HEK293 (cell line): ENCODE results near the gene BTN2A1.

ENCODE experiments used
- CTCF ChIA-PET: fragments of 350-600 bp; formaldehyde crosslinking; extraction: SDS; loops from one replicate; lab custom pipeline; 2021; ENCODE audit warnings: antibody characterized with exemption; lab: Yijun Ruan, JAX
- POLR2A ChIA-PET: fragments of 300-600 bp; formaldehyde crosslinking; extraction: SDS; loops from one replicate; lab custom pipeline; 2020; ENCODE audit warnings: antibody characterized with exemption, inconsistent platforms; lab: Yijun Ruan, JAX
- H3K27ac ChIP-seq: fragments of 200-500 bp; sonication (Bioruptor generic); 2 replicates; pipeline ENCODE4 v1.5.1; 2014; ENCODE audit warnings: low read depth, low read length, control low read depth, inconsistent platforms; ENCODE audit errors: extremely low read depth
- H3K36me3 ChIP-seq, 2 experiments: fragments of 200-500 bp in 1 of 2; sonication (Bioruptor generic) in 1 of 2; 1 replicate in 1 of 2; 2 replicates in 1 of 2; pipeline ENCODE4 v1.5.1; 2014 to 2017; ENCODE audit warnings: inconsistent platforms in 2 of 2, low read length in 2 of 2; ENCODE audit not compliant: control insufficient read depth in 2 of 2, insufficient read depth in 1 of 2
- H3K4me1 ChIP-seq: fragments of 200-500 bp; sonication (Bioruptor generic); 2 replicates; pipeline ENCODE4 v1.5.1; 2014; ENCODE audit warnings: mild to moderate bottlenecking, low read length, inconsistent platforms; ENCODE audit not compliant: control insufficient read depth, insufficient read depth
- H3K4me3 ChIP-seq: 2 replicates; pipeline ENCODE4 v1.5.1; 2011; ENCODE audit warnings: low read depth, mild to moderate bottlenecking, control low read depth, low read length, moderate library complexity
- H3K9me3 ChIP-seq: fragments of 200-500 bp; sonication (Bioruptor generic); 2 replicates; pipeline ENCODE4 v1.5.1; 2014; ENCODE audit warnings: low read depth, low read length, inconsistent platforms; ENCODE audit not compliant: control insufficient read depth, insufficient read depth
- OVOL3 ChIP-seq: fragments of 450-650 bp; formaldehyde crosslinking; IDR thresholded peaks from 2 replicates; pipeline ENCODE4 v1.5.1; 2016; ENCODE audit warnings: missing biosample characterization, missing genetic modification characterization
- PRDM4 ChIP-seq: fragments of 450-650 bp; formaldehyde crosslinking; IDR thresholded peaks from 2 replicates; pipeline ENCODE4 v1.5.1; 2017; ENCODE audit warnings: missing biosample characterization, missing genetic modification characterization
- ZFP3 ChIP-seq: fragments of 450-650 bp; formaldehyde crosslinking; IDR thresholded peaks from 2 replicates; pipeline ENCODE4 v1.5.1; 2016; ENCODE audit warnings: low read depth, missing biosample characterization, missing genetic modification characterization
- ZNF132 ChIP-seq: fragments of 450-650 bp; formaldehyde crosslinking; IDR thresholded peaks from 2 replicates; pipeline ENCODE4 v1.5.1; 2017; ENCODE audit warnings: missing biosample characterization, missing genetic modification characterization, borderline replicate concordance
- ZNF23 ChIP-seq: fragments of 450-650 bp; formaldehyde crosslinking; IDR thresholded peaks from 2 replicates; pipeline ENCODE4 v1.5.1; 2016; ENCODE audit warnings: missing biosample characterization, missing genetic modification characterization, borderline replicate concordance
- ZNF292 ChIP-seq: fragments of 450-650 bp; formaldehyde crosslinking; IDR thresholded peaks from 2 replicates; pipeline ENCODE4 v1.5.1; 2016; ENCODE audit warnings: low read depth, missing biosample characterization, missing genetic modification characterization, borderline replicate concordance
- ZNF473 ChIP-seq: fragments of 450-650 bp; formaldehyde crosslinking; IDR thresholded peaks from 2 replicates; pipeline ENCODE4 v1.5.1; 2017; ENCODE audit warnings: missing biosample characterization, missing genetic modification characterization
- ZNF555 ChIP-seq: fragments of 450-650 bp; formaldehyde crosslinking; conservative IDR thresholded peaks from 2 replicates; pipeline ENCODE4 v1.5.1; 2017; ENCODE audit warnings: missing biosample characterization, mild to moderate bottlenecking, missing genetic modification characterization, inconsistent platforms
- ZNF645 ChIP-seq: fragments of 450-650 bp; formaldehyde crosslinking; IDR thresholded peaks from 2 replicates; pipeline ENCODE4; 2016; ENCODE audit warnings: missing biosample characterization, missing genetic modification characterization
- ZNF692 ChIP-seq: fragments of 450-650 bp; formaldehyde crosslinking; IDR thresholded peaks from 2 replicates; pipeline ENCODE4 v1.5.1; 2016; ENCODE audit warnings: missing biosample characterization, missing genetic modification characterization
- ZNF707 ChIP-seq: fragments of 450-650 bp; formaldehyde crosslinking; IDR thresholded peaks from 2 replicates; pipeline ENCODE4 v1.5.1; 2016; ENCODE audit warnings: missing biosample characterization, missing genetic modification characterization
- ZNF777 ChIP-seq: fragments of 450-650 bp; formaldehyde crosslinking; IDR thresholded peaks from 2 replicates; pipeline ENCODE4 v1.5.1; 2017; ENCODE audit warnings: missing biosample characterization, missing genetic modification characterization, borderline replicate concordance
- ZSCAN30 ChIP-seq: fragments of 450-650 bp; IDR thresholded peaks from 2 replicates; pipeline ENCODE4 v1.5.1; 2018; ENCODE audit warnings: missing biosample characterization, mild to moderate bottlenecking, missing genetic modification characterization, moderate library complexity
- TF ChIP-seq, protein P1 (sequence below): fragments of 450-650 bp; formaldehyde crosslinking; IDR thresholded peaks from 2 replicates; pipeline ENCODE4 v1.5.1; 2016; ENCODE audit warnings: missing biosample characterization, missing genetic modification characterization, borderline replicate concordance
- TF ChIP-seq, protein P2 (sequence below): fragments of 450-650 bp; formaldehyde crosslinking; IDR thresholded peaks from 2 replicates; pipeline ENCODE4 v1.5.1; 2016; ENCODE audit warnings: missing biosample characterization, missing genetic modification characterization
- TF ChIP-seq, protein P3 (sequence below): fragments of 450-650 bp; formaldehyde crosslinking; IDR thresholded peaks from 2 replicates; pipeline ENCODE4 v1.5.1; 2017; ENCODE audit warnings: missing biosample characterization, mild to moderate bottlenecking, missing genetic modification characterization, moderate library complexity
- TF ChIP-seq, protein P4 (sequence below): fragments of 450-650 bp; formaldehyde crosslinking; IDR thresholded peaks from 2 replicates; pipeline ENCODE4 v1.5.1; 2016; ENCODE audit warnings: missing biosample characterization, missing genetic modification characterization

Gene BTN2A1

GRCh38 chr6:26502165-26502564 lies 44.4 kb downstream of the BTN2A1 start (continued):
- TF ChIP-seq, protein P1, sequence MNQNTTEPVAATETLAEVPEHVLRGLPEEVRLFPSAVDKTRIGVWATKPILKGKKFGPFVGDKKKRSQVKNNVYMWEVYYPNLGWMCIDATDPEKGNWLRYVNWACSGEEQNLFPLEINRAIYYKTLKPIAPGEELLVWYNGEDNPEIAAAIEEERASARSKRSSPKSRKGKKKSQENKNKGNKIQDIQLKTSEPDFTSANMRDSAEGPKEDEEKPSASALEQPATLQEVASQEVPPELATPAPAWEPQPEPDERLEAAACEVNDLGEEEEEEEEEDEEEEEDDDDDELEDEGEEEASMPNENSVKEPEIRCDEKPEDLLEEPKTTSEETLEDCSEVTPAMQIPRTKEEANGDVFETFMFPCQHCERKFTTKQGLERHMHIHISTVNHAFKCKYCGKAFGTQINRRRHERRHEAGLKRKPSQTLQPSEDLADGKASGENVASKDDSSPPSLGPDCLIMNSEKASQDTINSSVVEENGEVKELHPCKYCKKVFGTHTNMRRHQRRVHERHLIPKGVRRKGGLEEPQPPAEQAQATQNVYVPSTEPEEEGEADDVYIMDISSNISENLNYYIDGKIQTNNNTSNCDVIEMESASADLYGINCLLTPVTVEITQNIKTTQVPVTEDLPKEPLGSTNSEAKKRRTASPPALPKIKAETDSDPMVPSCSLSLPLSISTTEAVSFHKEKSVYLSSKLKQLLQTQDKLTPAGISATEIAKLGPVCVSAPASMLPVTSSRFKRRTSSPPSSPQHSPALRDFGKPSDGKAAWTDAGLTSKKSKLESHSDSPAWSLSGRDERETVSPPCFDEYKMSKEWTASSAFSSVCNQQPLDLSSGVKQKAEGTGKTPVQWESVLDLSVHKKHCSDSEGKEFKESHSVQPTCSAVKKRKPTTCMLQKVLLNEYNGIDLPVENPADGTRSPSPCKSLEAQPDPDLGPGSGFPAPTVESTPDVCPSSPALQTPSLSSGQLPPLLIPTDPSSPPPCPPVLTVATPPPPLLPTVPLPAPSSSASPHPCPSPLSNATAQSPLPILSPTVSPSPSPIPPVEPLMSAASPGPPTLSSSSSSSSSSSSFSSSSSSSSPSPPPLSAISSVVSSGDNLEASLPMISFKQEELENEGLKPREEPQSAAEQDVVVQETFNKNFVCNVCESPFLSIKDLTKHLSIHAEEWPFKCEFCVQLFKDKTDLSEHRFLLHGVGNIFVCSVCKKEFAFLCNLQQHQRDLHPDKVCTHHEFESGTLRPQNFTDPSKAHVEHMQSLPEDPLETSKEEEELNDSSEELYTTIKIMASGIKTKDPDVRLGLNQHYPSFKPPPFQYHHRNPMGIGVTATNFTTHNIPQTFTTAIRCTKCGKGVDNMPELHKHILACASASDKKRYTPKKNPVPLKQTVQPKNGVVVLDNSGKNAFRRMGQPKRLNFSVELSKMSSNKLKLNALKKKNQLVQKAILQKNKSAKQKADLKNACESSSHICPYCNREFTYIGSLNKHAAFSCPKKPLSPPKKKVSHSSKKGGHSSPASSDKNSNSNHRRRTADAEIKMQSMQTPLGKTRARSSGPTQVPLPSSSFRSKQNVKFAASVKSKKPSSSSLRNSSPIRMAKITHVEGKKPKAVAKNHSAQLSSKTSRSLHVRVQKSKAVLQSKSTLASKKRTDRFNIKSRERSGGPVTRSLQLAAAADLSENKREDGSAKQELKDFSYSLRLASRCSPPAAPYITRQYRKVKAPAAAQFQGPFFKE (tag by site-specific recombination): no peak
- TF ChIP-seq, protein P2, sequence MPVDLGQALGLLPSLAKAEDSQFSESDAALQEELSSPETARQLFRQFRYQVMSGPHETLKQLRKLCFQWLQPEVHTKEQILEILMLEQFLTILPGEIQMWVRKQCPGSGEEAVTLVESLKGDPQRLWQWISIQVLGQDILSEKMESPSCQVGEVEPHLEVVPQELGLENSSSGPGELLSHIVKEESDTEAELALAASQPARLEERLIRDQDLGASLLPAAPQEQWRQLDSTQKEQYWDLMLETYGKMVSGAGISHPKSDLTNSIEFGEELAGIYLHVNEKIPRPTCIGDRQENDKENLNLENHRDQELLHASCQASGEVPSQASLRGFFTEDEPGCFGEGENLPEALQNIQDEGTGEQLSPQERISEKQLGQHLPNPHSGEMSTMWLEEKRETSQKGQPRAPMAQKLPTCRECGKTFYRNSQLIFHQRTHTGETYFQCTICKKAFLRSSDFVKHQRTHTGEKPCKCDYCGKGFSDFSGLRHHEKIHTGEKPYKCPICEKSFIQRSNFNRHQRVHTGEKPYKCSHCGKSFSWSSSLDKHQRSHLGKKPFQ (tag by site-specific recombination): no peak
- TF ChIP-seq, protein P3, sequence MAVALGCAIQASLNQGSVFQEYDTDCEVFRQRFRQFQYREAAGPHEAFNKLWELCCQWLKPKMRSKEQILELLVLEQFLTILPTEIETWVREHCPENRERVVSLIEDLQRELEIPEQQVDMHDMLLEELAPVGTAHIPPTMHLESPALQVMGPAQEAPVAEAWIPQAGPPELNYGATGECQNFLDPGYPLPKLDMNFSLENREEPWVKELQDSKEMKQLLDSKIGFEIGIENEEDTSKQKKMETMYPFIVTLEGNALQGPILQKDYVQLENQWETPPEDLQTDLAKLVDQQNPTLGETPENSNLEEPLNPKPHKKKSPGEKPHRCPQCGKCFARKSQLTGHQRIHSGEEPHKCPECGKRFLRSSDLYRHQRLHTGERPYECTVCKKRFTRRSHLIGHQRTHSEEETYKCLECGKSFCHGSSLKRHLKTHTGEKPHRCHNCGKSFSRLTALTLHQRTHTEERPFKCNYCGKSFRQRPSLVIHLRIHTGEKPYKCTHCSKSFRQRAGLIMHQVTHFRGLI: no peak
- no peak for TF ChIP-seq ZNF23
- no peak for TF ChIP-seq ZFP3

- TF ChIP-seq ZNF555 (tag by site-specific recombination) (no peak), ZNF292 (no peak), ZNF692 (tag by site-specific recombination) (no peak), PRDM4 (tag by site-specific recombination) (no peak), ZNF707 (tag by site-specific recombination) (no peak), OVOL3 (tag by site-specific recombination) (no peak), ZNF777 (tag by site-specific recombination) (no peak), ZNF132 (no peak), ZNF473 (tag by site-specific recombination) (no peak), ZNF645 (no peak), ZSCAN30 (tag by site-specific recombination) (no peak)
- TF ChIP-seq, protein P3: no peak
- TF ChIP-seq, protein P4, sequence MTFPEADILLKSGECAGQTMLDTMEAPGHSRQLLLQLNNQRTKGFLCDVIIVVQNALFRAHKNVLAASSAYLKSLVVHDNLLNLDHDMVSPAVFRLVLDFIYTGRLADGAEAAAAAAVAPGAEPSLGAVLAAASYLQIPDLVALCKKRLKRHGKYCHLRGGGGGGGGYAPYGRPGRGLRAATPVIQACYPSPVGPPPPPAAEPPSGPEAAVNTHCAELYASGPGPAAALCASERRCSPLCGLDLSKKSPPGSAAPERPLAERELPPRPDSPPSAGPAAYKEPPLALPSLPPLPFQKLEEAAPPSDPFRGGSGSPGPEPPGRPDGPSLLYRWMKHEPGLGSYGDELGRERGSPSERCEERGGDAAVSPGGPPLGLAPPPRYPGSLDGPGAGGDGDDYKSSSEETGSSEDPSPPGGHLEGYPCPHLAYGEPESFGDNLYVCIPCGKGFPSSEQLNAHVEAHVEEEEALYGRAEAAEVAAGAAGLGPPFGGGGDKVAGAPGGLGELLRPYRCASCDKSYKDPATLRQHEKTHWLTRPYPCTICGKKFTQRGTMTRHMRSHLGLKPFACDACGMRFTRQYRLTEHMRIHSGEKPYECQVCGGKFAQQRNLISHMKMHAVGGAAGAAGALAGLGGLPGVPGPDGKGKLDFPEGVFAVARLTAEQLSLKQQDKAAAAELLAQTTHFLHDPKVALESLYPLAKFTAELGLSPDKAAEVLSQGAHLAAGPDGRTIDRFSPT (tag by site-specific recombination): no peak
- Histone ChIP-seq H3K36me3 (no peaks in the 10 kb centered on the region), H3K4me3 (no peak overlapping the region), H3K4me1 (no peaks in the 10 kb centered on the region), H3K9me3 (no peaks in the 10 kb centered on the region), H3K27ac (no peak overlapping the region)
- ChIA-PET CTCF (interaction anchor here (0.5 to 0.7 kb wide), 2 partner anchors 32 to 535 kb away, joined by 3 read pairs; no protein-coding TSS in a partner anchor), POLR2A (interaction anchor here (1.4 kb wide), 1 partner anchor 19 kb away, joined by 5 read pairs; no protein-coding TSS in a partner anchor)
Measured at GRCh38 chr6:26502626-26503025, 44.9 kb downstream of the BTN2A1 start.
